Measurements from ENCODE around the gene RAB6A.
A peak's percentile ranks its signal among the peaks of the same experiment; 100 is the strongest.

Gene RAB6A

GRCh38 chr11:73663604-73664495, 97.0 kb downstream of the RAB6A start:
- peaks cover 1% of the 10 kb centered on the region for H3K36me3 Mint-ChIP-seq
- DNase-seq (ENCODE audit: low spot score in 2 of 2) (no peak), ATAC-seq (ENCODE audit: low read depth) (no peak)
- H3K27ac Mint-ChIP-seq, result no peak overlapping the region
- no peaks in the 10 kb centered on the region for H3K27me3 Mint-ChIP-seq
- no peaks in the 10 kb centered on the region for H3K9me3 Mint-ChIP-seq
- no peak overlapping the region for H3K4me3 Mint-ChIP-seq
- peaks cover 5% of the 10 kb centered on the region for H3K4me1 Mint-ChIP-seq

- DNase-seq (ENCODE audit: low spot score in 2 of 2) (no peak), ATAC-seq (ENCODE audit: low read depth) (no peak)
- Mint-ChIP-seq H3K4me3 (no peak overlapping the region), H3K27ac (no peak overlapping the region), H3K36me3 (peaks cover 1% of the 10 kb centered on the region), H3K9me3 (no peaks in the 10 kb centered on the region), H3K27me3 (no peaks in the 10 kb centered on the region), H3K4me1 (peaks cover 5% of the 10 kb centered on the region)
Measured at GRCh38 chr11:73662445-73663157, 98.3 kb downstream of the RAB6A start.

- Mint-ChIP-seq H3K27me3 (no peaks in the 10 kb centered on the region), H3K27ac (no peak overlapping the region), H3K4me1 (peaks cover 5% of the 10 kb centered on the region), H3K4me3 (peak overlapping the region; percentile 40), H3K9me3 (no peaks in the 10 kb centered on the region), H3K36me3 (peaks cover 3% of the 10 kb centered on the region)
- peak; percentile 88 to 95 for DNase-seq (ENCODE audit: low spot score in 2 of 2)
- peak; percentile 95 for ATAC-seq (ENCODE audit: low read depth)
Measured at GRCh38 chr11:73661035-73661628, 99.7 kb downstream of the RAB6A start.

- ATAC-seq (ENCODE audit: low read depth), result no peak
- Mint-ChIP-seq H3K27ac (no peak overlapping the region), H3K4me1 (peaks cover 5% of the 10 kb centered on the region), H3K27me3 (no peaks in the 10 kb centered on the region), H3K4me3 (no peak overlapping the region), H3K9me3 (no peaks in the 10 kb centered on the region), H3K36me3 (peaks cover 6% of the 10 kb centered on the region)
- no peak for DNase-seq (ENCODE audit: low spot score in 2 of 2)
Measured at GRCh38 chr11:73660497-73661034, 100.3 kb downstream of the RAB6A start.

- no peak overlapping the region for H3K4me3 Mint-ChIP-seq
- H3K9me3 Mint-ChIP-seq, result no peaks in the 10 kb centered on the region
Measured at GRCh38 chr11:73659961-73660360, 100.9 kb downstream of the RAB6A start.

GRCh38 chr11:73656985-73657384, 103.9 kb downstream of the RAB6A start:
- Mint-ChIP-seq H3K27ac (no peak overlapping the region), H3K4me1 (peaks cover 3% of the 10 kb centered on the region), H3K27me3 (no peaks in the 10 kb centered on the region), H3K36me3 (peaks cover 5% of the 10 kb centered on the region), H3K4me3 (no peak overlapping the region), H3K9me3 (no peaks in the 10 kb centered on the region)
- ATAC-seq (ENCODE audit: low read depth), result no peak
- no peak for DNase-seq (ENCODE audit: low spot score in 2 of 2)

More at GRCh38 chr11:73659961-73660360, 100.9 kb downstream of the RAB6A start:
- Mint-ChIP-seq H3K36me3 (peaks cover 6% of the 10 kb centered on the region), H3K4me1 (peaks cover 5% of the 10 kb centered on the region), H3K27ac (no peak overlapping the region), H3K27me3 (no peaks in the 10 kb centered on the region)
- no peak for DNase-seq (ENCODE audit: low spot score in 2 of 2)
- no peak for ATAC-seq (ENCODE audit: low read depth)

- Mint-ChIP-seq H3K36me3 (peaks cover 5% of the 10 kb centered on the region), H3K27me3 (no peaks in the 10 kb centered on the region), H3K4me1 (no peaks in the 10 kb centered on the region), H3K9me3 (no peaks in the 10 kb centered on the region), H3K27ac (no peak overlapping the region), H3K4me3 (no peak overlapping the region)
- DNase-seq (ENCODE audit: low spot score in 2 of 2), result no peak
- no peak for ATAC-seq (ENCODE audit: low read depth)
Measured at GRCh38 chr11:73655686-73656085, 105.2 kb downstream of the RAB6A start.

- H3K4me3 Mint-ChIP-seq, result no peak overlapping the region
- H3K27ac Mint-ChIP-seq, result no peak overlapping the region
- no peak for ATAC-seq (ENCODE audit: low read depth)
- H3K36me3 Mint-ChIP-seq, result peaks cover 5% of the 10 kb centered on the region
- H3K9me3 Mint-ChIP-seq, result no peaks in the 10 kb centered on the region
- H3K4me1 Mint-ChIP-seq, result no peaks in the 10 kb centered on the region
- H3K27me3 Mint-ChIP-seq, result no peaks in the 10 kb centered on the region
- no peak for DNase-seq (ENCODE audit: low spot score in 2 of 2)
Measured at GRCh38 chr11:73654482-73655021, 106.3 kb downstream of the RAB6A start.

GRCh38 chr11:73653996-73654395, 106.9 kb downstream of the RAB6A start:
- H3K9me3 Mint-ChIP-seq, result no peaks in the 10 kb centered on the region
- H3K4me3 Mint-ChIP-seq, result no peak overlapping the region
- ATAC-seq (ENCODE audit: low read depth) (no peak), DNase-seq (ENCODE audit: low spot score in 2 of 2) (no peak)
- no peaks in the 10 kb centered on the region for H3K27me3 Mint-ChIP-seq
- H3K36me3 Mint-ChIP-seq, result peaks cover 5% of the 10 kb centered on the region
- peaks cover 2% of the 10 kb centered on the region for H3K4me1 Mint-ChIP-seq
- H3K27ac Mint-ChIP-seq, result no peak overlapping the region

- DNase-seq (ENCODE audit: low spot score in 2 of 2), result no peak
- no peaks in the 10 kb centered on the region for H3K9me3 Mint-ChIP-seq
- H3K4me1 Mint-ChIP-seq, result peaks cover 7% of the 10 kb centered on the region
- no peak for ATAC-seq (ENCODE audit: low read depth)
- peaks cover 5% of the 10 kb centered on the region for H3K36me3 Mint-ChIP-seq
- no peaks in the 10 kb centered on the region for H3K27me3 Mint-ChIP-seq
- H3K4me3 Mint-ChIP-seq, result no peak overlapping the region
- H3K27ac Mint-ChIP-seq, result no peak overlapping the region
Measured at GRCh38 chr11:73652856-73653559, 107.9 kb downstream of the RAB6A start.

GRCh38 chr11:73652046-73652730, 108.7 kb downstream of the RAB6A start:
- Mint-ChIP-seq H3K4me3 (no peak overlapping the region), H3K27me3 (no peaks in the 10 kb centered on the region), H3K9me3 (no peaks in the 10 kb centered on the region), H3K36me3 (peaks cover 5% of the 10 kb centered on the region), H3K27ac (no peak overlapping the region), H3K4me1 (peaks cover 13% of the 10 kb centered on the region)
- no peak for ATAC-seq (ENCODE audit: low read depth)
- DNase-seq (ENCODE audit: low spot score in 2 of 2), result no peak

GRCh38 chr11:73651661-73652045, 109.2 kb downstream of the RAB6A start:
- ATAC-seq (ENCODE audit: low read depth) (no peak), DNase-seq (ENCODE audit: low spot score in 2 of 2) (no peak)
- Mint-ChIP-seq H3K4me1 (peaks cover 18% of the 10 kb centered on the region), H3K36me3 (peaks cover 5% of the 10 kb centered on the region), H3K27ac (no peak overlapping the region), H3K4me3 (no peak overlapping the region), H3K9me3 (no peaks in the 10 kb centered on the region), H3K27me3 (no peaks in the 10 kb centered on the region)

- ATAC-seq (ENCODE audit: low read depth) (no peak), DNase-seq (ENCODE audit: low spot score in 2 of 2) (no peak)
- no peak overlapping the region for H3K27ac Mint-ChIP-seq
- H3K4me1 Mint-ChIP-seq, result peaks cover 18% of the 10 kb centered on the region
- peaks cover 4% of the 10 kb centered on the region for H3K36me3 Mint-ChIP-seq
- H3K9me3 Mint-ChIP-seq, result no peaks in the 10 kb centered on the region
- H3K4me3 Mint-ChIP-seq, result no peak overlapping the region
- no peaks in the 10 kb centered on the region for H3K27me3 Mint-ChIP-seq
Measured at GRCh38 chr11:73651252-73651651, 109.6 kb downstream of the RAB6A start.

All from memory B cell (primary cell).